Spleen (tissue), 7 donors: ENCODE results near the gene DHX34.

ENCODE experiments used
- POLR2A ChIP-seq, 3 donors: fragments of 450-650 bp; IDR thresholded peaks; one replicate each; pipeline ENCODE4 v1.5.1; 2017; ENCODE audit warnings: antibody characterized with exemption in 3 of 3, mild to moderate bottlenecking in 1 of 3
- POLR2AphosphoS5 ChIP-seq, 3 donors: sonication (generic); formaldehyde crosslinking; IDR thresholded peaks; one replicate each; pipeline ENCODE4 v1.5.1; 2017; ENCODE audit warnings: antibody characterized with exemption in 3 of 3
- TF ChIP-seq, protein P1 (sequence below), 11 experiments: fragments of 200-600 bp in 7 of 11; fragments of 450-650 bp in 4 of 11; sonication (generic) in 4 of 11; IDR thresholded peaks in 8 of 11; conservative IDR thresholded peaks in 3 of 11; 1 replicate in 7 of 11; 2 replicates in 4 of 11; pipeline versions ENCODE4 v1.4.0 to v1.8.0; 2016 to 2021; ENCODE audit warnings: antibody characterized with exemption in 11 of 11, inconsistent platforms in 4 of 11, mild to moderate bottlenecking in 1 of 11
- donor health status: DM: no; HTN: no; CAD: no; lungs with moderate emphysema.
- donor health status: DM: no; HTN: no; CAD: no.
- donor health status: DM: no; HTN: no; CAD: no.

GRCh38 chr19:47429140-47429793 lies 80.2 kb downstream of the DHX34 start:
- TF ChIP-seq, protein P1, sequence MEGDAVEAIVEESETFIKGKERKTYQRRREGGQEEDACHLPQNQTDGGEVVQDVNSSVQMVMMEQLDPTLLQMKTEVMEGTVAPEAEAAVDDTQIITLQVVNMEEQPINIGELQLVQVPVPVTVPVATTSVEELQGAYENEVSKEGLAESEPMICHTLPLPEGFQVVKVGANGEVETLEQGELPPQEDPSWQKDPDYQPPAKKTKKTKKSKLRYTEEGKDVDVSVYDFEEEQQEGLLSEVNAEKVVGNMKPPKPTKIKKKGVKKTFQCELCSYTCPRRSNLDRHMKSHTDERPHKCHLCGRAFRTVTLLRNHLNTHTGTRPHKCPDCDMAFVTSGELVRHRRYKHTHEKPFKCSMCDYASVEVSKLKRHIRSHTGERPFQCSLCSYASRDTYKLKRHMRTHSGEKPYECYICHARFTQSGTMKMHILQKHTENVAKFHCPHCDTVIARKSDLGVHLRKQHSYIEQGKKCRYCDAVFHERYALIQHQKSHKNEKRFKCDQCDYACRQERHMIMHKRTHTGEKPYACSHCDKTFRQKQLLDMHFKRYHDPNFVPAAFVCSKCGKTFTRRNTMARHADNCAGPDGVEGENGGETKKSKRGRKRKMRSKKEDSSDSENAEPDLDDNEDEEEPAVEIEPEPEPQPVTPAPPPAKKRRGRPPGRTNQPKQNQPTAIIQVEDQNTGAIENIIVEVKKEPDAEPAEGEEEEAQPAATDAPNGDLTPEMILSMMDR (IDR thresholded peaks at IDR 0.05 in 8 of 11, conservative IDR thresholded peaks at IDR 0.05 in 3 of 11), result no peak
- TF ChIP-seq POLR2A (IDR thresholded peaks at IDR 0.05) (no peak), POLR2AphosphoS5 (IDR thresholded peaks at IDR 0.05) (no peak)
